Smooth muscle cell (in vitro differentiated cells): ENCODE results near the gene GTF2F2. TPM values are rescaled to one million over a fixed set of nuclear protein-coding genes. Genes with fewer than 3 reads are reported as not detected.

ENCODE experiments used
- DNase-seq: peaks from one replicate; lab custom pipeline; 2025; ENCODE audit not compliant: unreplicated experiment; lab: John Stamatoyannopoulos, UW
- H2AFZ ChIP-seq: fragments of 200-600 bp; sonication (generic); 2 replicates; pipeline ENCODE4 v1.6.0; 2016; ENCODE audit warnings: antibody characterized with exemption, low read depth, mild to moderate bottlenecking
- H3F3A ChIP-seq: fragments of 200-600 bp; sonication (generic); 2 replicates; pipeline ENCODE4 v1.6.0; 2017; ENCODE audit warnings: antibody characterized with exemption, low read depth
- H3K27ac ChIP-seq: fragments of 200-600 bp; sonication (generic); 2 replicates; pipeline ENCODE4 v1.5.1; 2016; ENCODE audit warnings: low read depth, mild to moderate bottlenecking
- H3K27me3 ChIP-seq: fragments of 200-600 bp; sonication (generic); 2 replicates; pipeline ENCODE4 v1.6.1; 2016; ENCODE audit warnings: low read depth, mild to moderate bottlenecking
- H3K36me3 ChIP-seq: fragments of 200-600 bp; sonication (generic); 2 replicates; pipeline ENCODE4 v1.5.1; 2016; ENCODE audit warnings: low read depth
- H3K4me1 ChIP-seq: fragments of 200-600 bp; sonication (generic); 2 replicates; pipeline ENCODE4 v1.5.1; 2016; ENCODE audit warnings: low read depth
- H3K4me2 ChIP-seq: fragments of 200-600 bp; sonication (generic); 2 replicates; pipeline ENCODE4 v1.6.0; 2016; ENCODE audit warnings: mild to moderate bottlenecking
- H3K4me3 ChIP-seq: fragments of 200-600 bp; sonication (generic); 2 replicates; pipeline ENCODE4 v1.5.1; 2016; ENCODE audit warnings: mild to moderate bottlenecking
- H3K79me2 ChIP-seq: fragments of 200-600 bp; sonication (generic); 2 replicates; pipeline ENCODE4 v1.6.0; 2016; ENCODE audit warnings: low read depth, mild to moderate bottlenecking
- H3K9ac ChIP-seq: fragments of 200-600 bp; sonication (generic); 2 replicates; pipeline ENCODE4 v1.6.0; 2016; ENCODE audit warnings: low read depth
- H3K9me3 ChIP-seq: fragments of 200-600 bp; sonication (generic); replicated peaks from 2 replicates; pipeline ENCODE4 v1.5.1; 2016; ENCODE audit warnings: low read depth
- H4K20me1 ChIP-seq: fragments of 200-600 bp; sonication (generic); 2 replicates; pipeline ENCODE4 v1.6.0; 2016; ENCODE audit warnings: low read depth
- WGBS: methylation state at CpG from one replicate; pipeline ENCODE4 v1.1.7; 2016; ENCODE audit warnings: low lambda C conversion rate; 5-methylcytosine and 5-hydroxymethylcytosine counted together
- polyA plus RNA-seq: library from polyadenylated mRNA; unstranded; fragments of >200 nt; fragmentation: Nextera tagmentation; extraction: Ambion mirVana; gene quantifications from 2 replicates; pipeline ENCODE4 v1.2.1, GENCODE V29; 2016
- total RNA-seq: library from RNA; depleted of rRNA; stranded (reverse); fragments of >200 nt; gene quantifications from 2 replicates; pipeline ENCODE4 v1.2.3, GENCODE V29; 2014
- TF ChIP-seq, protein P1 (sequence below): fragments of 200-600 bp; sonication (generic); IDR thresholded peaks from 2 replicates; pipeline ENCODE4 v1.5.1; 2017; ENCODE audit warnings: borderline replicate concordance, mild to moderate bottlenecking, antibody characterized with exemption; ENCODE audit not compliant: insufficient read depth, poor library complexity, severe bottlenecking

The GTF2F2 gene
- total and polyA plus RNA-seq, 2 experiments from 2014 or later: 11.2 to 28.1 TPM

DNA sequence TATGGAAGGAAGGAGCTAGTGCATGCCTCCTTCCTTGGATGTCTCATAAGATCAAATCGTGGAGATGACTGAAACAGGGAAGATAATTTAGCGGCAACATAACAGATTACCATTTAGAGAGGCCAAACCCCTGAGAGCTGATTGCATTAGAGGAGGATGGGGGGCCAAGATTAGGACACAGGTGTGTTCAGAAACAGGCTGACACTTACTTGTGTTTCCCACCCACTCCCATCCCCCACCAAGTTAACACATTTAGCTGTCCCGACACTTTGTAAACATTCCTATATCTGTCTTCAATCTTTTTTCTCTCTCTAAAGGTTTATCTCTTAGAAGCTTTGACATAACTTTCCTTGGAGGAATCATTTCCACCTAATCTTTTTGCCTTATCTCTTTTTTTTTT is 129.4 kb downstream of the GTF2F2 start:
- 95% methylated on average over 3 of the region's 3 CpGs for WGBS

DNA sequence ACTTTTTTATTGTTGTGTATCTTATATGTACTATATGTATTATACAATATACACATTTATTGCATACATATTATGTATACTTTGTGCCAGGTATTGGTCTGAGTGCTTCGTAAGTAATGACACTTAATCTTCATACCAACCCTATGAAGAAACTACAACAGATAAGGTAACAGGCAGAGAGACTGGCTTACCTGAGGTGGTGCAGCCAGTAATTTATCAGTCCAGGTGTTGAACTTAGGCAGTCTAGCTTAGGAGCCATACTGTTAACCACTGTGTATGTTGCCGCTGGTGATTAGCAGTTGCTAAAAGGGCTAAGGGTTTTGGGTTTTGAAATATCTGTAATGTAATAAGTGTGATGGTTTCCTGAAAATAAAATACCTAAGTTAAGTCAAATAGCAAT is 134.1 kb downstream of the GTF2F2 start:
- H2AFZ ChIP-seq: no peak overlapping the region
- H3K27ac ChIP-seq: no peak overlapping the region
- H3K4me2 ChIP-seq: no peak overlapping the region
- no peaks in the 10 kb centered on the region for H3K27me3 ChIP-seq
- TF ChIP-seq, protein P1, sequence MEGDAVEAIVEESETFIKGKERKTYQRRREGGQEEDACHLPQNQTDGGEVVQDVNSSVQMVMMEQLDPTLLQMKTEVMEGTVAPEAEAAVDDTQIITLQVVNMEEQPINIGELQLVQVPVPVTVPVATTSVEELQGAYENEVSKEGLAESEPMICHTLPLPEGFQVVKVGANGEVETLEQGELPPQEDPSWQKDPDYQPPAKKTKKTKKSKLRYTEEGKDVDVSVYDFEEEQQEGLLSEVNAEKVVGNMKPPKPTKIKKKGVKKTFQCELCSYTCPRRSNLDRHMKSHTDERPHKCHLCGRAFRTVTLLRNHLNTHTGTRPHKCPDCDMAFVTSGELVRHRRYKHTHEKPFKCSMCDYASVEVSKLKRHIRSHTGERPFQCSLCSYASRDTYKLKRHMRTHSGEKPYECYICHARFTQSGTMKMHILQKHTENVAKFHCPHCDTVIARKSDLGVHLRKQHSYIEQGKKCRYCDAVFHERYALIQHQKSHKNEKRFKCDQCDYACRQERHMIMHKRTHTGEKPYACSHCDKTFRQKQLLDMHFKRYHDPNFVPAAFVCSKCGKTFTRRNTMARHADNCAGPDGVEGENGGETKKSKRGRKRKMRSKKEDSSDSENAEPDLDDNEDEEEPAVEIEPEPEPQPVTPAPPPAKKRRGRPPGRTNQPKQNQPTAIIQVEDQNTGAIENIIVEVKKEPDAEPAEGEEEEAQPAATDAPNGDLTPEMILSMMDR: no peak
- no peak overlapping the region for H3K4me3 ChIP-seq
- H3K36me3 ChIP-seq: peaks cover 3% of the 10 kb centered on the region
- no peaks in the 10 kb centered on the region for H3K79me2 ChIP-seq
- peaks cover 2% of the 10 kb centered on the region for H4K20me1 ChIP-seq
- 97% methylated on average over 2 of the region's 2 CpGs for WGBS
- no peaks in the 10 kb centered on the region for H3K9me3 ChIP-seq
- no peaks in the 10 kb centered on the region for H3F3A ChIP-seq
- no peak overlapping the region for H3K9ac ChIP-seq
- DNase-seq: no peak
- no peaks in the 10 kb centered on the region for H3K4me1 ChIP-seq

More for the DNA sequence above, 129.4 kb downstream of the GTF2F2 start:
- no peaks in the 10 kb centered on the region for H3K4me1 ChIP-seq
- no peak overlapping the region for H3K4me2 ChIP-seq
- H3K27ac ChIP-seq: no peak overlapping the region
- peaks cover 4% of the 10 kb centered on the region for H4K20me1 ChIP-seq
- TF ChIP-seq, protein P1: no peak
- no peaks in the 10 kb centered on the region for H3K9me3 ChIP-seq
- H3K27me3 ChIP-seq: no peaks in the 10 kb centered on the region
- H3K4me3 ChIP-seq: no peak overlapping the region
- no peak for DNase-seq
- peaks cover 3% of the 10 kb centered on the region for H3K36me3 ChIP-seq
- H3F3A ChIP-seq: no peaks in the 10 kb centered on the region
- H2AFZ ChIP-seq: no peak overlapping the region
- H3K9ac ChIP-seq: no peak overlapping the region
- peaks cover 7% of the 10 kb centered on the region for H3K79me2 ChIP-seq

DNA sequence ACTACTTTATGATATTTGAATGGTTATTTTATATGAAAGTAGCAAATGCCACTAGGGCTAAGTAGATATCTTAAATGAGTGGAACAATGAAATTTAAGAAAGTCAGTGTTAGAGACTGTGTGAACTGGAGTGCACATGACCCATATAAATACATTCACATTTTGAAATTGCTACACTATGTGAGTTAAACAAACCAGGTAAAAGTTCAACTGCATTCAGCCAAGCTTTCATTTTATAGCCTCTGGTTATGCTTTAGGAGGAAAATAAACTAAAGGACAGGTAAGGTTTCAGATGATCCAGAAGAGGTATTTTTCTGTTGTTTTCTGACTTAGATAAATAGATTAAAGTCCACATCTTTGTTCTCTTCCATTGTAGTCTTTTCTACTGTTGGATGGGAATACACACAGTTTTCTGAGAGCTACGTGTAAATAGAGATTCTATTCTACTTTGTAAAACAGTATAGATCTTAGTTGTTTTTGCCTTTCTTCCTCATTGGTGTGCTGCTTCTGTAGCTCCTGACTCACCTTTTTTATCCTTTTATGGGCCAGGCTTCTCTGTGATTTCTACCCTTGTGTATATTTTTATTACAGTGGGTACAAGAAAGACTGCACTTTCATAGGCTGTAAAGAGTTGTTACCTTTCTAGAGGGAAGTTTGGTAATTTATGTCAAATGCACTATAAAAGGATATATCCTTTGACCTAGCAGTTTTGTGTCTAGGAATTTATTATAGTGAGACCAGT is 135.1 kb downstream of the GTF2F2 start:
- Histone ChIP-seq H4K20me1 (no peaks in the 10 kb centered on the region), H2AFZ (no peak overlapping the region), H3K36me3 (peaks cover 3% of the 10 kb centered on the region), H3K4me1 (no peaks in the 10 kb centered on the region), H3K9ac (no peak overlapping the region), H3K9me3 (no peaks in the 10 kb centered on the region), H3K4me3 (no peak overlapping the region), H3F3A (no peaks in the 10 kb centered on the region), H3K4me2 (no peak overlapping the region), H3K27ac (no peak overlapping the region), H3K79me2 (no peaks in the 10 kb centered on the region), H3K27me3 (no peaks in the 10 kb centered on the region)
- TF ChIP-seq, protein P1: no peak
- DNase-seq: no peak
- 96% methylated on average over 1 of the region's 1 CpG for WGBS

DNA sequence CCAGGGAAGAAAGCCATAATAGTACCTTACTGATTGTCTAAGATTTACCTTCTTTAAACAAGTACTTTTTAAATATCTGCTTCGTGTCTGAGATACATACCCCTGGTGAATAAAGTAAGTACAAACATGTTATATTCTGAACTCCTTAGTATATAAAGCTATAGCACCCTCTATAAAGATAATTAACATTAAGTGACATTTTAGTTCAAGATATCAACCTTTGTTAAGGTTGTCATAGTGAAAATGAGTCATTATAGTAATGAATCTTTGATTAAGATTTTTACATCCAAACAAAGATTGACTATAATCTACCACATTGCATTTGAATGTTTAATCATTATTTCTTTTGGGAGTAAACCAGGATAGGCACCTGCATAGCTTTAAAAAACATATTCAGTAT is 135.9 kb downstream of the GTF2F2 start:
- H3K4me3 ChIP-seq: no peak overlapping the region

More for the DNA sequence above, 135.9 kb downstream of the GTF2F2 start:
- Histone ChIP-seq H3K9me3 (no peaks in the 10 kb centered on the region), H3K36me3 (peaks cover 3% of the 10 kb centered on the region), H3K79me2 (no peaks in the 10 kb centered on the region), H3K9ac (no peak overlapping the region), H3K27ac (no peak overlapping the region), H4K20me1 (no peaks in the 10 kb centered on the region), H2AFZ (no peak overlapping the region), H3K27me3 (no peaks in the 10 kb centered on the region), H3F3A (no peaks in the 10 kb centered on the region), H3K4me2 (no peak overlapping the region), H3K4me1 (no peaks in the 10 kb centered on the region)
- TF ChIP-seq, protein P1: no peak
- WGBS: 94% methylated on average over 1 of the region's 1 CpG
- no peak for DNase-seq
